SK-N-SH treated with all-trans-retinoic acid at 6 μM for 48 hours (cell line): ENCODE data around the gene SERPINC1.

Experiments used
- ATAC-seq: fragments of 200-7000 bp; cut with Tn5 transposase; 3 replicates; pipeline ENCODE4 v1.9.1; 2020; ENCODE audit warnings: mild to moderate bottlenecking, moderate library complexity
- ARNTL ChIP-seq: fragments of 450-650 bp; formaldehyde crosslinking; IDR thresholded peaks from 2 replicates; pipeline ENCODE4 v1.5.0; 2020; ENCODE audit warnings: low read depth, mild to moderate bottlenecking, moderate library complexity, borderline replicate concordance
- BACH2 ChIP-seq: fragments of 250-450 bp; sonication (Bioruptor Pico); IDR thresholded peaks from 2 replicates; pipeline ENCODE4 v1.9.0; 2021; ENCODE audit warnings: mild to moderate bottlenecking, borderline replicate concordance
- CREB5 ChIP-seq: fragments of 250-450 bp; sonication (Bioruptor Pico); IDR thresholded peaks from 2 replicates; pipeline ENCODE4 v1.5.1; 2020; ENCODE audit warnings: low read depth, mild to moderate bottlenecking, moderate library complexity
- CSRNP3 ChIP-seq: fragments of 250-450 bp; sonication (Bioruptor Pico); IDR thresholded peaks from 2 replicates; pipeline ENCODE4 v1.5.1; 2021; ENCODE audit warnings: mild to moderate bottlenecking, moderate library complexity
- ESRRG ChIP-seq: fragments of 250-450 bp; sonication (Bioruptor Pico); IDR thresholded peaks from 2 replicates; pipeline ENCODE4 v1.6.1; 2021; ENCODE audit warnings: mild to moderate bottlenecking
- GLIS3 ChIP-seq: fragments of 250-450 bp; sonication (Bioruptor Pico); IDR thresholded peaks from 2 replicates; pipeline ENCODE4 v1.5.0; 2020; ENCODE audit warnings: mild to moderate bottlenecking, moderate library complexity
- ISL1 ChIP-seq: fragments of 250-450 bp; sonication (Bioruptor Pico); IDR thresholded peaks from 2 replicates; pipeline ENCODE4 v2.1.2; 2022; ENCODE audit warnings: mild to moderate bottlenecking, moderate library complexity
- OSR1 ChIP-seq: fragments of 250-450 bp; sonication (Bioruptor Pico); IDR thresholded peaks from 2 replicates; pipeline ENCODE4 v1.8.0; 2022; ENCODE audit warnings: moderate library complexity, mild to moderate bottlenecking, inconsistent platforms
- PATZ1 ChIP-seq: fragments of 250-450 bp; sonication (Bioruptor Pico); IDR thresholded peaks from 2 replicates; pipeline ENCODE4 v1.8.0; 2020; ENCODE audit warnings: mild to moderate bottlenecking, moderate library complexity, borderline replicate concordance
- POU6F1 ChIP-seq: fragments of 250-450 bp; sonication (Bioruptor Pico); IDR thresholded peaks from 2 replicates; pipeline ENCODE4 v1.8.0; 2021; ENCODE audit warnings: low read depth, mild to moderate bottlenecking, moderate library complexity, borderline replicate concordance
- PPARA ChIP-seq: fragments of 250-450 bp; sonication (Bioruptor Pico); IDR thresholded peaks from 2 replicates; pipeline ENCODE4 v1.5.0; 2020; ENCODE audit warnings: mild to moderate bottlenecking, borderline replicate concordance
- RARB ChIP-seq: fragments of 250-450 bp; sonication (Bioruptor Pico); IDR thresholded peaks from 2 replicates; pipeline ENCODE4 v1.8.0; 2021; ENCODE audit warnings: mild to moderate bottlenecking, moderate library complexity
- SNAI2 ChIP-seq: fragments of 250-450 bp; sonication (Bioruptor Pico); IDR thresholded peaks from 2 replicates; pipeline ENCODE4 v1.5.0; 2020; ENCODE audit warnings: mild to moderate bottlenecking, moderate library complexity
- TOX ChIP-seq: fragments of 250-450 bp; sonication (Bioruptor Pico); IDR thresholded peaks from 2 replicates; pipeline ENCODE4 v1.8.0; 2021; ENCODE audit warnings: mild to moderate bottlenecking, moderate library complexity, borderline replicate concordance
- TSHZ2 ChIP-seq: fragments of 250-450 bp; sonication (Bioruptor Pico); IDR thresholded peaks from 2 replicates; pipeline ENCODE4 v1.5.0; 2020; ENCODE audit warnings: mild to moderate bottlenecking, moderate library complexity
- ZC3H10 ChIP-seq: fragments of 250-450 bp; sonication (Bioruptor Pico); IDR thresholded peaks from 2 replicates; pipeline ENCODE4 v1.5.1; 2021; ENCODE audit warnings: mild to moderate bottlenecking, moderate library complexity
- ZFP3 ChIP-seq: fragments of 250-450 bp; sonication (Bioruptor Pico); IDR thresholded peaks from 2 replicates; pipeline ENCODE4 v1.5.0; 2020; ENCODE audit warnings: mild to moderate bottlenecking, moderate library complexity
- ZFP30 ChIP-seq: fragments of 450-650 bp; formaldehyde crosslinking; IDR thresholded peaks from 2 replicates; pipeline ENCODE4 v1.5.0; 2022; ENCODE audit warnings: mild to moderate bottlenecking, moderate library complexity
- ZNF70 ChIP-seq: fragments of 450-650 bp; formaldehyde crosslinking; IDR thresholded peaks from 2 replicates; pipeline ENCODE4 v1.5.0; 2020; ENCODE audit warnings: mild to moderate bottlenecking, moderate library complexity
- ZNF8 ChIP-seq: fragments of 450-650 bp; formaldehyde crosslinking; IDR thresholded peaks from 2 replicates; pipeline ENCODE4 v1.5.0; 2020; ENCODE audit warnings: mild to moderate bottlenecking, moderate library complexity

SERPINC1 gene

GRCh38 chr1:173856903-173857302, 60.2 kb downstream of the SERPINC1 start:
- ATAC-seq = no peak
- TF ChIP-seq ARNTL (no peak), ZC3H10 (CRISPR knock-in tag) (0 out of 2 replicates have a peak, but pooled peaks have one; percentile 28)

- TF ChIP-seq ZC3H10 (CRISPR knock-in tag) (no peak), ARNTL (no peak), OSR1 (no peak), CREB5 (CRISPR knock-in tag) (no peak), ZFP30 (no peak), GLIS3 (no peak), TOX (no peak), PATZ1 (no peak), ZFP3 (no peak), BACH2 (no peak), RARB (no peak), SNAI2 (CRISPR knock-in tag) (no peak), ISL1 (no peak), TSHZ2 (no peak), ZNF70 (CRISPR knock-in tag) (no peak), CSRNP3 (no peak), ESRRG (CRISPR knock-in tag) (no peak), PPARA (CRISPR knock-in tag) (no peak), POU6F1 (no peak), ZNF8 (CRISPR knock-in tag) (no peak)
- no peak for ATAC-seq
These were observed 61.1 kb downstream of the SERPINC1 start for GRCh38 chr1:173856014-173856413.
